Measurements from ENCODE around the gene LKAAEAR1.

DNA sequence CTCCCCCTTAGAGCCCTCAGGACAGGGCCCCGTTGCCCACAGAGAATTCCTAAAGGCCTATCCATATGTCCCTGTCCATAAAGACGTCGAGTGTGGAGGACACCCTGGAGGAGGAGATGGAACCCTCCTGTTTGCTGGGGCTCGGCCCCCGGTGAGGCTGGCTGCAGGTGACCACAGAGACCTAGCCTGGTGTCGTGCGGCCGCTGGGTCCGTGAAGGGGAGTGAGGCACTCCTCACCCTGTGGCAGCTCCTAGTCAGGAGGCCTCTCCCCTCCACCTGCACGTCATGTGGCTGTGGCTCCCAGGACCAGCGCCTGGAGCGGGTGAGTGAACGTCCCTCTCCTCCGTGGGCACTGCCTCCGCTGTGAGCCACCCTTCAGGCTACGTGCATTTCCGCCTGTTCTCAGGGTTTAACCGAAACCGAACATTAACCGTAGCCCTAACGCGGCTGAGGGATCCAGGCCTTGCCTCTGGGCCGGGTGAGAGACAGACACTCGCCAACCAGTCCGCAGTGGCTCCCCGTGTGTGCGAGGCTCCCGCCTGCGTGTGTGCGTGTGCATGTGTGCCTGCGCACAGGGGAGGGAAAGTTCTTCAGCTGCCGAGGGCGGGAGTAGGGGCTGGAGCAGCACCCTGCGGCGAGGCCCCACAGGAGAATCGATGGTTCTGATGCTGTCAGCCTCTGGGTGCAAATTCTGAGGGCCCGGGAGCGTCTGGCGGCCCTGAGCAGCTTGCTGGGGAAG, 27.1 kb downstream of the LKAAEAR1 start:
- TF ChIP-seq, protein P1, sequence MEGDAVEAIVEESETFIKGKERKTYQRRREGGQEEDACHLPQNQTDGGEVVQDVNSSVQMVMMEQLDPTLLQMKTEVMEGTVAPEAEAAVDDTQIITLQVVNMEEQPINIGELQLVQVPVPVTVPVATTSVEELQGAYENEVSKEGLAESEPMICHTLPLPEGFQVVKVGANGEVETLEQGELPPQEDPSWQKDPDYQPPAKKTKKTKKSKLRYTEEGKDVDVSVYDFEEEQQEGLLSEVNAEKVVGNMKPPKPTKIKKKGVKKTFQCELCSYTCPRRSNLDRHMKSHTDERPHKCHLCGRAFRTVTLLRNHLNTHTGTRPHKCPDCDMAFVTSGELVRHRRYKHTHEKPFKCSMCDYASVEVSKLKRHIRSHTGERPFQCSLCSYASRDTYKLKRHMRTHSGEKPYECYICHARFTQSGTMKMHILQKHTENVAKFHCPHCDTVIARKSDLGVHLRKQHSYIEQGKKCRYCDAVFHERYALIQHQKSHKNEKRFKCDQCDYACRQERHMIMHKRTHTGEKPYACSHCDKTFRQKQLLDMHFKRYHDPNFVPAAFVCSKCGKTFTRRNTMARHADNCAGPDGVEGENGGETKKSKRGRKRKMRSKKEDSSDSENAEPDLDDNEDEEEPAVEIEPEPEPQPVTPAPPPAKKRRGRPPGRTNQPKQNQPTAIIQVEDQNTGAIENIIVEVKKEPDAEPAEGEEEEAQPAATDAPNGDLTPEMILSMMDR (IDR thresholded peaks at IDR 0.05) = no peak
- TF ChIP-seq POLR2AphosphoS5 (IDR thresholded peaks at IDR 0.05) (peak in 1 of 3 donors; percentile 2), POLR2A (IDR thresholded peaks at IDR 0.05) (no peak)
